GM21528 (cell line): ENCODE results near the gene TOP3A.

ENCODE experiments used
- ATAC-seq: cut with Tn5 transposase; IDR thresholded peaks from one replicate; pipeline ENCODE4 v1.9.1; 2021; ENCODE audit warnings: mild to moderate bottlenecking, moderate library complexity; ENCODE audit not compliant: unreplicated experiment, low FRiP score

TOP3A gene

DNA sequence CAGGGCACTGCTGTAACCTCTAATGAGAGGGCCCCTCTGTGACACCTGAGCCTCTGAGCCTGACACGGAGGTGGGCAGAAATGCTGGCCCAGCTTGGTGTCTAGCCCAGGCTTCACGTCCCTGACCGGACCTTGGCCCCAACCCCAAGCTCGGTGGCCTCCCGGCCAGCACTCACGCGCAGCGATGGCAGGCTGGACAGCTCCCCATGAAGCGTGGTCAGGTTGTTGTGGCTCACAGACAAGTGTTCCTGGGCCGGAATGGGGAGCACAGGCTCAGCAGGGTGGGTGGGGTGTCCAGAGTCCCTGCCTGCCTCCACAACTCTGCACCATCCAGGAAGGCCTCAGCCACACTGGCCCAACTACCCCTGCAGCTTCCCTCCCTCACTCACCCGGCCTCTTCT lies 58.4 kb downstream of the TOP3A start:
- ATAC-seq = no peak

DNA sequence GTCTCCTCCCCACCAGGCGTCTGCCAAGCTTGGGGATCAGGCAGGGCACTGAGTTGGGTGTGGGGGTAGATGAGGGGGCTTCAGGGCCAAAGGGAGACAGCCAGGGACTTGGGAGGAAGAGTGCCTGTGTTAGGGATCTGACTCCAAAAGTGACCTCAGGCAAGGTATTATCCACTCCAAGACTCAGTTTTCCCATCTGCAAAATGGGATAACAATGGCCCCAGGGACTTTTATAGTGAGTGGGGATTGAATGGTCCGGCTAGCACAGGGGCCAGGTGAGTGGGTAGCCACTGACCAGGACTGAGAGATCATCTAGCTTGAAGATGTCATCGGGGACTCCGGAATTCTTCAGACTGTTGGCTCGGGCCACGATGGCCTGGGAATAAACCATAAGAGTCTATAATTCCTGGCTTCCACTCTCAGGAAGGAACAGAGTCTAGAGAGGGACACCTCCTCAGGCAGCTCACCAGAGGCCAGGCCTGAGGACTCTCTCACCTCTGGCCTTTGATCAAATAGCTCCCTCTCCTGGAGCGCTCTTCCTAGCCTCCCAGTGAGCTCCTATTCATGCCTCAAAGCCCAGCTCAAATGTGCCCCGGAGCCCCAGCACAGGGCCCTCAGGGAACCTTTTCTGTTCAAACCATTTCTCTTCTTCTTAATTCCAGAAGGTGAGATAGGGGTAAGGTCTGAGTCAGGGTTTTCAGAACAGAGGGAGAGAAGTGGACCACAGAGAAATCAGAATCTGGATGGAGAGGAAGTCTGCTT lies 59.7 kb downstream of the TOP3A start:
- ATAC-seq = no peak

DNA sequence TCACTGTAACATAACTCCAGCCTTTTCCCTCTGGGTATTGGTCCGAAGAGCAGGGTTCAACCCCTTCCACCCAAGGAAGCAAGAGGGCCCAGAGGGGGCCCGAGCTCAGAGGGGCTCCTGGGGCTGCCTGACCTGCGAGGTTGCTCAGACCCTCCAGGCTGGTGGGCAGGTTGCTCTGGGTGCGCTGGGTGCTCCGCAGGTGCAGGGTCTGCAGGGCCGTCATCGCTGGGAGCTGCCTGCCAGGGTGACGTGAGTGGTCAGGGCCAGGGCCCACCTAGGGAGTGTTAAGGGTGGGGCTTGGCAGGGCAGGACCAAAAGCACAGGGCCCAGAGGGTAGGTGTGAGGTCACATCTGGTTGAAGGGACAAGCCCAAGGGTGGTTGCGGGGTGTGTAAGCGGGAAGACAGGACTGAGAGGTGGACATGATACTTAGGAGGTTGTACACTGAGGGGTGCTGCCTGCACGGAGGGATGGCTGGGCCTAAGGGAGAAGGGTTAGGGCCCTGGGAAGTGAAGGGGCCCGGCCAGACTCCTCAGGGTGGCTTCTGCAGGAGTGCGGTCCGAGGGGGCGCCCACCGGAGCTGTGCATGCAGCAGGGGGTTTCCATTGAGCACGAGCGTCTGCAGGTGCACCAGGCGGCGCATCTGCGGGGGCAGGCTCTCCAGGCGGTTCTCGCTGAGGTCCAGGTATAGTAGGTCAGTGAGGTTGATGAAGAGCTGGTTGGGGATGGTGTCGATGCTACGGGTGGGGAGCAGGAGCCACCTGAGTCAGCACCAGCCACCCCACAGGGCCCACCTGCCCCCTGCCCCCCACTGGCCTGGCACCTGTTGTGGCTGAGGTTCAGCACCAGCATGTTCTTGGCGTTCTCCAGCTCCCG lies 60.6 kb downstream of the TOP3A start:
- ATAC-seq = no peak

DNA sequence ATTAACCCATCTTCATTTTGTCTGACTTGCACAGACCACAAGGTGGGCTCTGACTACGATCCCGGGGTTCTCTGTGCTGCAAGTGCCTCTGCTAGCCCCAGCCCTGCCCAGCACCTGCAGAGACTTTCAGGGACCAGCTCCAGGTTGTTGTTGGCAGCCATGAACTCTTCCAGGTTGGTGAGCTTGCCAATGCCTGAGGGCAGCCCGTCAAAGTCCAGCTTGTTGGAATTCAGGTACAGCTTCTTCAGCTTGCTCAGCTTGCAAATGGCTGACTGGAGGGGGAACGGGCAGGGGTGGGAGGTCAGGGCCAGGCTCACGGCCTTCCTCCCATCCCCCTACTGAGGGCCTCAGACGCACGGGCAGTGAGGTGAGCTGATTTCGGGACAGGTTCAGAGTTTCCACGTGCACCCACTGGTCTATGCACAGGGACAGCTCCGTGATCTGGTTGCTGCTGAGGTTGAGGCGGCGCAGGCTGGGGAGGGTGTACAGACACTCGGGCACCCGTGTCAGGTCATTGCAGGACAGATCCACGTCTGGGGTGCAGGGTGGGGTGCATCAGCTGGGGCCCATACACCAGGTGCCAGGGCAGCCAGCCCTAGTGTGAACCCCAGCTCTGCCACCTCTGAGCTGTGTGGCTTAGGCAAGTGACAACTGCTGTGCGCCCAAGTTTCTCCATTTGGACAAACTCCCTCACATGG lies 61.5 kb downstream of the TOP3A start:
- no peak for ATAC-seq

DNA sequence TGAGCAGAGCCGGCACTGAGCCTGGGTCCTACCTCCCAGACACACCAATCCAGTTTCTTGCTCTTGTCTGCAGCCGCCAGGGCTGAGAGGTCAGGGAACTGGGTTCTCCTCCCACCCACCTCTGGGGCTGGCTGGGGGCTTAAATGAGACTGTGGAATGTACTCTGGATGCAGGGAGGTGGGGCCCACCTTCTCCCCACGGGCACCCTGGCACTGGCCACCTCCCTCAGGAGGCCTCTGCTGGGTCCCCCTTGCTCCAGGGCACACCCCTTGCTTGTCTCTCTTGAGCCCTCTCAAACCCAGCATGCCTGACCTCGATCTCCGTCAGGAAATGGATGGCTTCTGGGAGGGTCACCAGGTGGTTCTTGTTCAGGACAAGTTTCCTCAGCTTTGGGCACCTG lies 62.6 kb downstream of the TOP3A start:
- ATAC-seq = no peak

DNA sequence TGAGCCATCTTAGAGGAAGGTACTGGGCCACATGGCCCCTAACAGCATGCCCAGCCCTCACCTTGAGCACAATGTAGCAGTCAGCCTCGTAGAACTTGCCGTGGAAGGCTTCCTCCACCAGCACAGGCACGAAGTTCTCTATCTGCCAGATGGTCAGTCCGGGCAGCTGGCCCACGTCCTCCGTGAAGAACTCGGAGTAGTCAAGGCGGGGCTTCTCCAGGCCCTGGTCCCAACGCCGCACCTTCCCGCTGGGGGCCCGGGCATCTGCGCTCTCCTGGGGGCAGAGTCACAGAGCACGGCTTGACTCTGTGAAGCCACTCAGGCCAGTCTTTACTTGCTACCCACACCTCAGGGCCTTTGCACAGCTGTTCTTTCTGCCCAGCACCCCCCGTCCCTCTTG lies 63.6 kb downstream of the TOP3A start:
- no peak for ATAC-seq

DNA sequence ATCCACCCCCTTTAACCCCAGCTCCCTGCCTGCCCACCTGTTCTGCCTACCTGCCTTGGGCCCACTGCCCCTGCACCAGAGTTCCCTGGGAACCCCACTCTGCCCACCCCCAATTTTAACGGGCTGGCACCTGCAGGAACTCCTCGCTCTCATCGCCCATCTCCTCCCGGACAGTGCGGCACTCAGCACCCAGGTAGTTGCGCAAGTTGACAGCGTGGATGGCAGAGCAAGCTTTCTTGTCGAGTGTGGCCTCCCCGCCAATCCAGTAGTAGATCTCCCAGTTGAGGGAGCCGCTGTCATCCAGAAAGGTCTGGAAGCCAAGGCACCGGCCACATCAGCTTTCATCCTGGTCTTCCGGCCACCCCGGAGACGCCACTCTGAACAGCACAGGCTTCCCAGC lies 64.1 kb downstream of the TOP3A start:
- ATAC-seq = no peak

DNA sequence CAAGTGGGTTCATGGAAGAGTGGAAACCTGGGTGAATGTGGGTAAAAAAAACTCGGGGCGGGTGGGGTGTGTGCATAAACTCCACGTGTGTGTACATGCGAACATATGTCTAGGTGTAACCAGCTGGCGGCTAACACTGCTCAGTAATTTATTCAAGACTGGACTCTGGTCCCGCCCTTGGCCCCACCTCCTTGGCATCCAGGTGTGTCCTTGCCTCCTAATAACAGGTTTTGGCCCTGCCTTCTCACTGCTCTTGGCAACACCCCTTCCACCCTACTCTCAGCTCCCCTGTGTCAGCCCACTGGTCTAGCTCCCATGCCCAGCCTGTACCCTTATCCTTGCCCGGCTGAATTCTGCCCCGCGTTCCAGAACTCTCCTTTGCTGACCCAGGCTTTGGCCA lies 64.5 kb downstream of the TOP3A start:
- no peak for ATAC-seq

DNA sequence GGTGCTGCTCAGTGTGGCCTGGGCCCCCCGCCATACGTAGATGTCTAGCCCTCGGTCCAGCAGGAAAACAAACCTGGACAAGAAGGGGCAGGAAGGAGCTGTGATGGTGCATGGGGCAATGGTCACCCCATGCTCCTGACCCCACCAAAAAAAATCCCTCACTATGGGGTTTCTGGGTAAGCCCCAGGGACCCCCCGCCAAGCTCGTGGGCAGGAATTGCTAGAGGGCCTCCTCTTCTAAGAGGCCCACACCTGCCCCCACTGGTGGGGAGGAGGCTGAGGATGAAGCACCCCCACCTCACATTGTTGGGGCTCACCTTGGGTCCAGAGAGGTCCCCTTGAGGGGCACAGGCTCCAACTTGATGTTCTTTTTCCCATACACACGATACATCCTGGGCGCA lies 66.0 kb downstream of the TOP3A start:
- ATAC-seq = no peak

DNA sequence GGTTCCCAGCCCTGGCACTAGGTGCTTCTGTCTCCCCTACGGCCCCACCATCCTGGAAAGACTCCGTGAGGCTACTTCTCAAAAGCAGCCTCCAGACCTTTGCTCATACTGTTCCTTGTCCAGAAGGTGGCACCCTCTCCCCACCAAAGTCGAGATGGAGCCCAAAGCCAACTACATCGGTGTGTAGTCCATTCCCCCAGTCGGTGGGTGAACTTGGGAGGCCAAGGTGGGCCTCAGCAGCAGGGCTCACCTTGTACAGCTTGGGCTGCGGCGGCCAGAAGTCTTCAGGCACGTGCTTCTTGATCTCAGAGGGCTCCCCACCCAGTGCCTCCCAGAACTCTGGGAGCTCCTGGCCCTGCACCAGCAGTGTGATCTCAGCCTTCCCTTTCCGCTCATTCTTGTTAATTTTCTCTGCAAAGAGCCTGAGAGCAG lies 66.5 kb downstream of the TOP3A start:
- ATAC-seq = no peak

DNA sequence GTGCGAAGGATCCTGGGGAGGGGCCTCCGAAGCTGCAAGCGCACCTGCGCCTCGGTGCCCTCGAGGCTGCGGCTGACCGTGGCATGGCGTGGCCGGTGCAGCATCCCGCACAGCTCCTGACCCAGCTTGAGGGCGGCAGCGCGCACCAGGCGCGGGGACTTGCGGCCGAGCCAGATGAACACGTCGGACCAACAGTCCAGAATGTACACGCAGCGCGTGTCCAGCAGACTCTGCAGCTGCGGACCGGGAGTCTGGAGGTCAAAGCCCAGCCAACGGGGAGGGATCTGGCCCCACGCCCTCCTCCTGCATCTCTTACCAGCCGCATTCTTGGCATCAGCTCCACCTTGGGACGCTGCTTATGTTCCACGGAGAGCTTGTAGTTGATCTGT lies 67.2 kb downstream of the TOP3A start:
- ATAC-seq = no peak

DNA sequence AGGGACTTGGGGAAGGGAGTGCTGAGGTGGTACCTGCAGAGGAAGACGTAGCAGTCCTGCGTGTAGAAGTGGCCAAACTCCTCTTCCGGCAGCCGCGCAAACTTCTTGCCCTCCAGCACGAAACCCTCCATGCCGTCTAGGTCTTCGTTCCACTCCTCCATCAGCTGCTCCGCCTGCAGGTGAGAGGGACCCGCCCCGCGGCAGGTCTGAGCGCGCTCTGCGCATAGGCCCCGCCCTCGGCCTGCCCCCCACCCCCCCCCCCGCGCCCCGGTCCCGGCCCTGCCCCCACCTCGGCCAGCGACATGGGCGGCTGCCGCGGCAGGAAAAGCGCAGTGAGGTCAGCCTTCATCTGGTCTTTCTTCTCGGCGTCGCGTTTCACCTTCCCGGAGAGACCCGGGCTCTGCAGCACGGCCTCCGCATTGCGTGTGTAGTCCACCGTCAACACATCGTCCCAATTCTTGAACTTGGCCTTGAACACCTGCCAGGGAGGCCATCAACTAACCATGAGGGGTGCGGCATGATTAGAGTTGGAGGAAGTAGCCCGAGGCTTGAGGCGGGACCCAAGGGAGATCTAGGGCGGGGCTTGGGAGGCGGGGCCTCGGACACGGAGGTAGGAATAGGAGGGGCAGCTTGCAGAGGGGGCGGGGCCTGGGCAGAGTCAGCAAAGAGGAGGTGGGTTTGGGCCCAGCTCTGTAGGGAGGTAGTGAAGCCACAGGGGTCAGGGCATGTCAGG lies 67.7 kb downstream of the TOP3A start:
- ATAC-seq = no peak

DNA sequence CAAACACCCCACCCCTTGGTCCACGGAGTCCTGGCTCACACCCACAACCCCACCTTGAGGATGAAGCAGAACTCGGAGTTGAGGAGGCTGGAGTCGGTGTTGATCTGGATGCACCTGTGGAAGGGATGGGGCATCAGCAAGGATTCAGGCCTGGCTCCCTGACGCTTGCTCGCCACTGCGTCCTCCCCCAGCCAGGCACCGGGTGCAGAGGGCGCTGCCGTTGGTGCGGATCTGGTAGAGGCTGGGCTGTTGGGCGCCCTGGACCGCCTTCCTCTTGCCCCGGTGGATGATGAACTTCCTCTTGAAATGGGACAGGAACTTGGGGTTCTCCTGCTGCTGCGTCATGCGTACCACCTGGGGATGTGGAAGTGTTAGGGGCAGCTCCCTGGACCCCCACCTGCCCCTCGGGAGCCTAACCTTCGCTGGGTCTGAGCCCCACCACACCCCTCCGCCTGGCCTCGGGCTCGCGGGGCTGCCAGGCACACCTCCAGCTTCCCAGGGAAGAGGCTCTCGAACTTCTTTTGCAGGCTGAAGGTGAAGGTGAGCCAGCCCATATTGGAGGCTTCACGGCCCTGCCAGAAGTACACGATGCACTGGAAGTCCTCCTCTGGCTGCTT lies 68.6 kb downstream of the TOP3A start:
- ATAC-seq = no peak

DNA sequence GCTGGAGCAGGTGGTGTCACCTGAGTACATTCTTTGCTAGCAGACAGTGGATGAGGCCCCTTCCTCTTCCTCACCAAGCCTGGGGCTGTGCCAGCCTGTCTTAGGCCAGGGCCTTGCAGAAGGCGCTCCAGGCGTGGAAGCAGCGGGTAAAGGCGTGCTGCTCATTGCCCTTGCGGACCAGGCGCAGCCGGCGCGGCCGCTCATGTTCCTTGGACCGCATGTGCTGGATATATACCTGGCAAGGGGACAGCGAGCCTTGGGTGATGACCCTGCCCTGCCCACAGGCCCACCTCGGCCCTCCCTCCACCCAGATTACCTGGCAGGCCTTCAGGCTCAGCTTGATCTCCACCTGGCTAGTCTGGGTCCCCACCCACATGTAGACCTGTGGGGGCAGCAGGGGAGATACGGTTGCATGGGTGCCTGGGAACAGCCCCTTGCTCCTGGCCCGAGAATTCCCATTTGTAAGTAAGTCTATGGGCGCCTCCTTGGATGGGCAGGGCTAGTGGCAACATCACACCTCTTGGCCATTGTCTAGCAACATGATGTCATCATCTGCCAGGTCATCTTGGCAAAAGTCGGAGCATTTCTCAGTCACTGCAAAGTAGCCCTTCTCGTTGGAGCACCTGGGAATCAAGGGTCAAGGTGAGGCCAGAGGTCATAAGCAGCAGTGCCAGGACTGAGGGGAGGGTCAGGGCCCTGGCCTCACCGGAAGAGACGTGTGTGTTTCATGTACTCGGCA lies 69.6 kb downstream of the TOP3A start:
- ATAC-seq = no peak

DNA sequence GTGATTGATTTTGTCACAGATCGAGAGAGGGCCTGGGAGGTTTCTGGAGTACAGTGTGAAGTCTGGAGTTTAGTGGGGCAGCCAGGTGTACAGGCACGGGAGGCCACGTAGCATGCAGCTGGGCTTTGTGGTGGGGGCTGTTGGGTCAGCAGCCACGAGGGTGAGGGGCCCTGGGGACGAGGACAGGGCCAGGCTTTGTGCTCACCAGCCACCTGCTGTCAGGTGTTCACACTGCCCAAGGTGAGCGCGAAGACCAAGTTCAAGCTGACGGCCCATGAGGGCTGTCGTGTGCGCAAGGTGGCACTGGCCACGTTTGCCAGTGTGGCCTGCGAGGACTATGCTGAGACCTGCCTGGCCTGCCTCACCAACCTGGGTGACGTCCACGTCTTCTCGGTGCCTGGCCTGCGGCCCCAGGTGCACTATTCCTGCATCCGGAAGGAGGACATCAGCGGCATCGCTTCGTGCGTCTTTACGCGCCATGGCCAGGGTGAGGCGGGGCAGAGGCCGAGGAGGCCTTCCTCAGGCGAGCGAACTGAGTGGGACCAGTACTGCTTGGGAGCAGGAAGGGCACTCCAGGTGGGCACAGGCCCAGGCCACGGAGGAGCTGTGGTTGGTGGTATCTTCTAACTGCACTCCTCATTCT lies 73.4 kb downstream of the TOP3A start:
- no peak for ATAC-seq

DNA sequence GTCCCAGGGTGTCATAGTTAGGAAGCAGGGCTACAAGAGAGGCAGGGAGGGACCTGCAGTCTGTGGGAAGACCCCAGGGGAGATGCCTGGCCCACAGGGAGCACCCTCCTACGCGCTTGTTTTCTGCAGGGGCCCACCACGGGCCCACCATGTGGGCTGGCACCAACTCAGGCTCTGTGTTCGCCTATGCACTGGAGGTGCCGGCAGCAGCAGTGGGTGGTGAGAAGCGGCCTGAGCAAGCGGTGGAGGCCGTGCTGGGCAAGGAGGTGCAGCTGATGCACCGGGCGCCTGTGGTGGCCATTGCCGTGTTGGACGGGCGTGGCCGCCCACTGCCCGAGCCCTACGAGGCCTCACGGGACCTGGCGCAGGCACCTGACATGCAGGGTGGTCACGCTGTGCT lies 74.3 kb downstream of the TOP3A start:
- no peak for ATAC-seq

DNA sequence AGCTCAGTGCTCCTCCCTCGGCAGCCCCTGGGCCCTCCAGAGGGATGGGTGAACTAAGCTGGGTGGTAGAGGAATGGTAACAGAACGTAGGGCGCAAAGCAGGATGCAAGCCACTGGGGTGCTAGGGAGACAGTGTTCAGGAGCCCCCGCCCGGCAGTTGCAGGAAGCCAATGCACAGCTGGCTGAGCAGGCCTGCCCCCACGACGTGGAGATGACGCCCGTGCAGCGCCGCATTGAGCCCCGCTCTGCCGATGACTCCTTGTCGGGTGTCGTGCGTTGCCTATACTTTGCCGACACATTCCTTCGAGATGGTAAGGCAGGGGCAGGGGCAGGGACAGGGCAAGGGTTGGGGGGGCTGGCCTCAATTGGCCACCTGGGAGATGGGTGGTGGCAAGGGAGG lies 76.5 kb downstream of the TOP3A start:
- ATAC-seq = no peak

DNA sequence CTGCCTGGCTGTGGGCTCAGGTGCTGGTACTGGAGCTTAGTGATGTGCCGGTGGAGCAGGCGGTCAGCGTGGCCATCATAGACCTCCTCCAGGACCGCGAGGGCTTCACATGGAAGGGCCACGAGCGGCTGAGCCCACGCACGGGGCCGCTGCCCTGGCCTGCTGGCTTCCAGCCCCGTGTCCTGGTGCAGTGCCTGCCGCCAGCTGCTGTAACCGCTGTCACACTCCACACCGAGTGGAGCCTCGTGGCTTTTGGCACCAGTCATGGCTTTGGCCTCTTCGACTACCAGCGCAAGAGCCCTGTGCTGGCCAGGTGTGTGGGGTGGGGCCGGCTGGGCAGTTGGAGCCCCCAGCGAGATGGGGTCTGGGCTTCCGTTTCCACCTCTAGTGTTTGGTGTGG lies 77.3 kb downstream of the TOP3A start:
- no peak for ATAC-seq

DNA sequence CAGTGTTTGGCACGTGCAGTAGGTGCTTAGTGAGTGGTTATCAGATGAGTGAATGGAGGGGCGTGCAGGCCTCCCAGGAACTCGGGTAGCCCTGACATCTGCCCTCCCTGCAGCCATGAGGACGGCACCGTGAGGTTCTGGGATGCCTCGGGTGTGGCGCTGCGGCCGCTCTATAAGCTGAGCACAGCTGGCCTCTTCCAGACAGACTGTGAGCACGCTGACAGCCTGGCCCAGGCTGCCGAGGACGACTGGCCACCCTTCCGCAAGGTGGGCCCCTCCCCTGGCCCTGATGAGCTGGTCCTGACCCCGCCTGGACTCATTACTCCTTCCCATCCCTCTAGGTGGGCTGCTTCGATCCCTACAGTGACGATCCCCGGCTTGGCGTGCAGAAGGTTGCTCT lies 78.3 kb downstream of the TOP3A start:
- no peak for ATAC-seq
